Measurements from ENCODE around the gene RIC3.

Gene RIC3

GRCh38 chr11:8100158-8100557, 68.7 kb downstream of the RIC3 start:
- Histone ChIP-seq H3K4me1 (ENCODE audit: low read depth, poor library complexity, severe bottlenecking) (no peaks in the 10 kb centered on the region), H3K4me2 (no peak overlapping the region), H3K4me3 (IDR thresholded peaks at IDR 0.05; ENCODE audit: insufficient read depth, low read depth, low read length) (no peak overlapping the region), H4K20me1 (ENCODE audit: insufficient read depth) (no peaks in the 10 kb centered on the region), H2AFZ (ENCODE audit: low read depth) (no peak overlapping the region), H3K36me3 (ENCODE audit: insufficient read depth) (no peaks in the 10 kb centered on the region), H3K9ac (no peak overlapping the region), H3K27ac (no peak overlapping the region), H3K27me3 (ENCODE audit: insufficient read depth, low read depth) (no peaks in the 10 kb centered on the region), H3K79me2 (ENCODE audit: insufficient read depth, low read depth) (no peaks in the 10 kb centered on the region)
- TF ChIP-seq CTCF (conservative IDR thresholded peaks at IDR 0.05; ENCODE audit: low read depth, low read length): no peak

GRCh38 chr11:8099291-8099899, 69.4 kb downstream of the RIC3 start:
- H4K20me1 ChIP-seq (ENCODE audit: insufficient read depth): no peaks in the 10 kb centered on the region
- H3K4me1 ChIP-seq (ENCODE audit: low read depth, poor library complexity, severe bottlenecking): no peaks in the 10 kb centered on the region
- no peak overlapping the region for H2AFZ ChIP-seq (ENCODE audit: low read depth)
- TF ChIP-seq CTCF (conservative IDR thresholded peaks at IDR 0.05; ENCODE audit: low read depth, low read length): peak; percentile 91
- H3K79me2 ChIP-seq (ENCODE audit: insufficient read depth, low read depth): no peaks in the 10 kb centered on the region
- no peak overlapping the region for H3K27ac ChIP-seq
- H3K4me3 ChIP-seq (IDR thresholded peaks at IDR 0.05; ENCODE audit: insufficient read depth, low read depth, low read length): no peak overlapping the region
- H3K9ac ChIP-seq: no peak overlapping the region
- H3K4me2 ChIP-seq: no peak overlapping the region
- H3K36me3 ChIP-seq (ENCODE audit: insufficient read depth): no peaks in the 10 kb centered on the region
- no peaks in the 10 kb centered on the region for H3K27me3 ChIP-seq (ENCODE audit: insufficient read depth, low read depth)

GRCh38 chr11:8098879-8099278, 69.9 kb downstream of the RIC3 start:
- no peak overlapping the region for H2AFZ ChIP-seq (ENCODE audit: low read depth)

GRCh38 chr11:8098361-8098760, 70.5 kb downstream of the RIC3 start:
- Histone ChIP-seq H3K27me3 (ENCODE audit: insufficient read depth, low read depth) (no peaks in the 10 kb centered on the region), H3K27ac (no peak overlapping the region), H4K20me1 (ENCODE audit: insufficient read depth) (no peaks in the 10 kb centered on the region), H2AFZ (ENCODE audit: low read depth) (no peak overlapping the region), H3K79me2 (ENCODE audit: insufficient read depth, low read depth) (no peaks in the 10 kb centered on the region), H3K4me1 (ENCODE audit: low read depth, poor library complexity, severe bottlenecking) (no peaks in the 10 kb centered on the region), H3K9ac (no peak overlapping the region), H3K4me3 (IDR thresholded peaks at IDR 0.05; ENCODE audit: insufficient read depth, low read depth, low read length) (no peak overlapping the region), H3K36me3 (ENCODE audit: insufficient read depth) (no peaks in the 10 kb centered on the region), H3K4me2 (no peak overlapping the region)
- no peak for TF ChIP-seq CTCF (conservative IDR thresholded peaks at IDR 0.05; ENCODE audit: low read depth, low read length)

More at GRCh38 chr11:8098879-8099278, 69.9 kb downstream of the RIC3 start:
- no peaks in the 10 kb centered on the region for H3K27me3 ChIP-seq (ENCODE audit: insufficient read depth, low read depth)
- H3K27ac ChIP-seq: no peak overlapping the region
- TF ChIP-seq CTCF (conservative IDR thresholded peaks at IDR 0.05; ENCODE audit: low read depth, low read length): no peak
- H3K9ac ChIP-seq: no peak overlapping the region
- no peaks in the 10 kb centered on the region for H3K36me3 ChIP-seq (ENCODE audit: insufficient read depth)
- H3K4me2 ChIP-seq: no peak overlapping the region
- H4K20me1 ChIP-seq (ENCODE audit: insufficient read depth): no peaks in the 10 kb centered on the region
- H3K4me3 ChIP-seq (IDR thresholded peaks at IDR 0.05; ENCODE audit: insufficient read depth, low read depth, low read length): no peak overlapping the region
- no peaks in the 10 kb centered on the region for H3K4me1 ChIP-seq (ENCODE audit: low read depth, poor library complexity, severe bottlenecking)
- no peaks in the 10 kb centered on the region for H3K79me2 ChIP-seq (ENCODE audit: insufficient read depth, low read depth)

Data from KMS-11 (cell line).